Measurements from ENCODE around the gene ATP23.

- no peak for TF ChIP-seq POLR2AphosphoS5 (IDR thresholded peaks at IDR 0.05; ENCODE audit: low read depth, low read length)
- TF ChIP-seq TAF1 (IDR thresholded peaks at IDR 0.05; ENCODE audit: borderline replicate concordance, insufficient read depth, low read length): no peak
These were observed 49.0 kb downstream of the ATP23 start for GRCh38 chr12:57990241-57990883.
